ENCODE data around the gene APBB2. TPM values are rescaled to one million over a fixed set of nuclear protein-coding genes. Genes with fewer than 3 reads are reported as not detected.

The APBB2 gene
- total and polyA plus RNA-seq, 4 donors: 82.2 to 104 (median 91.6) TPM

- no peak for DNase-seq (ENCODE audit: low read depth in 4 of 6, low spot score in 6 of 6)
- no CpG with 5 or more reads among the region's 5 CpGs for WGBS (ENCODE audit: insufficient coverage)
- Histone ChIP-seq H3K27ac (ENCODE audit: low read depth, low read length) (no peak overlapping the region), H3K4me3 (ENCODE audit: low read depth, low read length) (no peak overlapping the region), H3K4me1 (ENCODE audit: control insufficient read depth, insufficient read depth, low read length) (peaks cover 8% of the 10 kb centered on the region), H3K9me3 (ENCODE audit: control insufficient read depth, insufficient read depth, low read length) (no peaks in the 10 kb centered on the region), H3K36me3 (ENCODE audit: control insufficient read depth, insufficient read depth, low read length) (peaks cover 6% of the 10 kb centered on the region), H3K27me3 (ENCODE audit: control insufficient read depth, insufficient read depth, low read length) (no peaks in the 10 kb centered on the region)
Measured at GRCh38 chr4:40940756-40941155, 273.6 kb downstream of the APBB2 start.

GRCh38 chr4:40940317-40940741 is 274.0 kb downstream of the APBB2 start:
- 20% methylated on average over 1 of the region's 9 CpGs for WGBS (ENCODE audit: insufficient coverage)
- no peaks in the 10 kb centered on the region for H3K27me3 ChIP-seq (ENCODE audit: control insufficient read depth, insufficient read depth, low read length)
- H3K9me3 ChIP-seq (ENCODE audit: control insufficient read depth, insufficient read depth, low read length): no peaks in the 10 kb centered on the region
- peaks cover 6% of the 10 kb centered on the region for H3K36me3 ChIP-seq (ENCODE audit: control insufficient read depth, insufficient read depth, low read length)
- no peak overlapping the region for H3K27ac ChIP-seq (ENCODE audit: low read depth, low read length)
- peaks cover 8% of the 10 kb centered on the region for H3K4me1 ChIP-seq (ENCODE audit: control insufficient read depth, insufficient read depth, low read length)
- no peak overlapping the region for H3K4me3 ChIP-seq (ENCODE audit: low read depth, low read length)
- DNase-seq (ENCODE audit: low read depth in 4 of 6, low spot score in 6 of 6): no peak

- no peak overlapping the region for H3K27ac ChIP-seq (ENCODE audit: low read depth, low read length)
- peaks cover 8% of the 10 kb centered on the region for H3K4me1 ChIP-seq (ENCODE audit: control insufficient read depth, insufficient read depth, low read length)
- WGBS (ENCODE audit: insufficient coverage): no CpG with 5 or more reads among the region's 2 CpGs
- H3K9me3 ChIP-seq (ENCODE audit: control insufficient read depth, insufficient read depth, low read length): no peaks in the 10 kb centered on the region
- no peaks in the 10 kb centered on the region for H3K27me3 ChIP-seq (ENCODE audit: control insufficient read depth, insufficient read depth, low read length)
- no peak for DNase-seq (ENCODE audit: low read depth in 4 of 6, low spot score in 6 of 6)
- no peak overlapping the region for H3K4me3 ChIP-seq (ENCODE audit: low read depth, low read length)
- H3K36me3 ChIP-seq (ENCODE audit: control insufficient read depth, insufficient read depth, low read length): peaks cover 6% of the 10 kb centered on the region
Measured at GRCh38 chr4:40939856-40940255, 274.5 kb downstream of the APBB2 start.

- DNase-seq (ENCODE audit: low read depth in 4 of 6, low spot score in 6 of 6): no peak
- 90% methylated on average over 2 of the region's 5 CpGs for WGBS (ENCODE audit: insufficient coverage)
- Histone ChIP-seq H3K4me1 (ENCODE audit: control insufficient read depth, insufficient read depth, low read length) (peaks cover 15% of the 10 kb centered on the region), H3K4me3 (ENCODE audit: low read depth, low read length) (no peak overlapping the region), H3K27me3 (ENCODE audit: control insufficient read depth, insufficient read depth, low read length) (no peaks in the 10 kb centered on the region), H3K36me3 (ENCODE audit: control insufficient read depth, insufficient read depth, low read length) (peaks cover 9% of the 10 kb centered on the region), H3K9me3 (ENCODE audit: control insufficient read depth, insufficient read depth, low read length) (no peaks in the 10 kb centered on the region), H3K27ac (ENCODE audit: low read depth, low read length) (no peak overlapping the region)
Measured at GRCh38 chr4:40938337-40938736, 276.0 kb downstream of the APBB2 start.

GRCh38 chr4:40937140-40937725 is 277.1 kb downstream of the APBB2 start:
- no peak overlapping the region for H3K4me3 ChIP-seq (ENCODE audit: low read depth, low read length)
- H3K27ac ChIP-seq (ENCODE audit: low read depth, low read length): no peak overlapping the region
- peaks cover 10% of the 10 kb centered on the region for H3K36me3 ChIP-seq (ENCODE audit: control insufficient read depth, insufficient read depth, low read length)
- no peaks in the 10 kb centered on the region for H3K9me3 ChIP-seq (ENCODE audit: control insufficient read depth, insufficient read depth, low read length)
- H3K4me1 ChIP-seq (ENCODE audit: control insufficient read depth, insufficient read depth, low read length): peaks cover 24% of the 10 kb centered on the region
- H3K27me3 ChIP-seq (ENCODE audit: control insufficient read depth, insufficient read depth, low read length): no peaks in the 10 kb centered on the region
- WGBS (ENCODE audit: insufficient coverage): no CpG with 5 or more reads among the region's 2 CpGs
- DNase-seq (ENCODE audit: low read depth in 4 of 6, low spot score in 6 of 6): no peak

GRCh38 chr4:40934676-40935075 is 279.7 kb downstream of the APBB2 start:
- 20% methylated on average over 1 of the region's 4 CpGs for WGBS (ENCODE audit: insufficient coverage)
- H3K4me3 ChIP-seq (ENCODE audit: low read depth, low read length): no peak overlapping the region
- peaks cover 20% of the 10 kb centered on the region for H3K4me1 ChIP-seq (ENCODE audit: control insufficient read depth, insufficient read depth, low read length)
- DNase-seq (ENCODE audit: low read depth in 4 of 6, low spot score in 6 of 6): no peak
- H3K27me3 ChIP-seq (ENCODE audit: control insufficient read depth, insufficient read depth, low read length): no peaks in the 10 kb centered on the region
- H3K9me3 ChIP-seq (ENCODE audit: control insufficient read depth, insufficient read depth, low read length): no peaks in the 10 kb centered on the region
- H3K27ac ChIP-seq (ENCODE audit: low read depth, low read length): no peak overlapping the region
- H3K36me3 ChIP-seq (ENCODE audit: control insufficient read depth, insufficient read depth, low read length): peaks cover 10% of the 10 kb centered on the region

- WGBS (ENCODE audit: insufficient coverage): 100% methylated on average over 3 of the region's 11 CpGs
- Histone ChIP-seq H3K27ac (ENCODE audit: low read depth, low read length) (no peak overlapping the region), H3K27me3 (ENCODE audit: control insufficient read depth, insufficient read depth, low read length) (no peaks in the 10 kb centered on the region), H3K9me3 (ENCODE audit: control insufficient read depth, insufficient read depth, low read length) (no peaks in the 10 kb centered on the region), H3K4me1 (ENCODE audit: control insufficient read depth, insufficient read depth, low read length) (peaks cover 20% of the 10 kb centered on the region), H3K36me3 (ENCODE audit: control insufficient read depth, insufficient read depth, low read length) (peaks cover 10% of the 10 kb centered on the region), H3K4me3 (ENCODE audit: low read depth, low read length) (no peak overlapping the region)
- peak in 2 of 6 donors; percentile 72 to 77 for DNase-seq (ENCODE audit: low read depth in 4 of 6, low spot score in 6 of 6)
Measured at GRCh38 chr4:40933272-40934053, 280.9 kb downstream of the APBB2 start.

GRCh38 chr4:40931841-40932240 is 282.5 kb downstream of the APBB2 start:
- no peaks in the 10 kb centered on the region for H3K9me3 ChIP-seq (ENCODE audit: control insufficient read depth, insufficient read depth, low read length)
- no peak overlapping the region for H3K4me3 ChIP-seq (ENCODE audit: low read depth, low read length)
- 20% methylated on average over 1 of the region's 3 CpGs for WGBS (ENCODE audit: insufficient coverage)
- peaks cover 25% of the 10 kb centered on the region for H3K4me1 ChIP-seq (ENCODE audit: control insufficient read depth, insufficient read depth, low read length)
- H3K27ac ChIP-seq (ENCODE audit: low read depth, low read length): no peak overlapping the region
- no peaks in the 10 kb centered on the region for H3K27me3 ChIP-seq (ENCODE audit: control insufficient read depth, insufficient read depth, low read length)
- peaks cover 10% of the 10 kb centered on the region for H3K36me3 ChIP-seq (ENCODE audit: control insufficient read depth, insufficient read depth, low read length)
- peak in 1 of 6 donors; percentile 71 for DNase-seq (ENCODE audit: low read depth in 4 of 6, low spot score in 6 of 6)

- H3K4me1 ChIP-seq (ENCODE audit: control insufficient read depth, insufficient read depth, low read length): peaks cover 25% of the 10 kb centered on the region
- WGBS (ENCODE audit: insufficient coverage): 84% methylated on average over 6 of the region's 6 CpGs
- H3K9me3 ChIP-seq (ENCODE audit: control insufficient read depth, insufficient read depth, low read length): no peaks in the 10 kb centered on the region
- H3K27me3 ChIP-seq (ENCODE audit: control insufficient read depth, insufficient read depth, low read length): no peaks in the 10 kb centered on the region
- H3K4me3 ChIP-seq (ENCODE audit: low read depth, low read length): no peak overlapping the region
- H3K36me3 ChIP-seq (ENCODE audit: control insufficient read depth, insufficient read depth, low read length): peaks cover 10% of the 10 kb centered on the region
- no peak overlapping the region for H3K27ac ChIP-seq (ENCODE audit: low read depth, low read length)
- no peak for DNase-seq (ENCODE audit: low read depth in 4 of 6, low spot score in 6 of 6)
Measured at GRCh38 chr4:40931238-40931637, 283.1 kb downstream of the APBB2 start.

- Histone ChIP-seq H3K9me3 (ENCODE audit: control insufficient read depth, insufficient read depth, low read length) (no peaks in the 10 kb centered on the region), H3K27me3 (ENCODE audit: control insufficient read depth, insufficient read depth, low read length) (no peaks in the 10 kb centered on the region), H3K27ac (ENCODE audit: low read depth, low read length) (no peak overlapping the region), H3K4me3 (ENCODE audit: low read depth, low read length) (no peak overlapping the region), H3K36me3 (ENCODE audit: control insufficient read depth, insufficient read depth, low read length) (peaks cover 3% of the 10 kb centered on the region), H3K4me1 (ENCODE audit: control insufficient read depth, insufficient read depth, low read length) (peaks cover 28% of the 10 kb centered on the region)
- 80% methylated on average over 1 of the region's 4 CpGs for WGBS (ENCODE audit: insufficient coverage)
- DNase-seq (ENCODE audit: low read depth in 4 of 6, low spot score in 6 of 6): no peak
Measured at GRCh38 chr4:40927074-40927473, 287.3 kb downstream of the APBB2 start.

All from spinal cord (tissue), 10 donors.